GM12891 (cell line): ENCODE results near the gene DAP3.
"Not testable (repeated sequence)": the region's sequence is repeated elsewhere in the genome, so short reads cannot be mapped to it uniquely, and the experiment has no call there.

ENCODE experiments used
- DNase-seq: peaks from one replicate; pipeline ENCODE4 v3.0.0; 2011; ENCODE audit warnings: low spot score; ENCODE audit not compliant: insufficient read length
- FAIRE-seq: peaks from 2 replicates; lab custom pipeline; 2011; peaks lifted over from hg19 to GRCh38; lab: Jason Lieb, UNC
- PAX5 ChIP-seq: IDR thresholded peaks from 2 replicates; pipeline ENCODE4 v1.6.1; 2011; ENCODE audit warnings: low read length, moderate library complexity, mild to moderate bottlenecking; ENCODE audit not compliant: insufficient read depth, severe bottlenecking
- POLR2A ChIP-seq: IDR thresholded peaks from 2 replicates; pipeline ENCODE4 v1.6.1; 2011; ENCODE audit warnings: low read depth, low read length, control low read depth
- POLR2AphosphoS5 ChIP-seq: IDR thresholded peaks from 2 replicates; pipeline ENCODE4 v1.6.1; 2011; ENCODE audit warnings: low read depth, low read length, control low read depth
- POU2F2 ChIP-seq: IDR thresholded peaks from 2 replicates; pipeline ENCODE4 v1.6.1; 2011; ENCODE audit warnings: low read depth, mild to moderate bottlenecking, control low read depth, low read length, moderate library complexity
- SPI1 ChIP-seq: IDR thresholded peaks from 2 replicates; pipeline ENCODE4 v1.6.1; 2011; ENCODE audit warnings: low read depth, low read length, control low read depth
- TAF1 ChIP-seq: IDR thresholded peaks from 2 replicates; pipeline ENCODE4 v1.6.1; 2011; ENCODE audit warnings: low read depth, low read length, control low read depth

Gene DAP3

GRCh38 chr1:155725142-155725541 is 36.3 kb downstream of the DAP3 start:
- no peak for DNase-seq
- no peak for TF ChIP-seq PAX5
- no peak for TF ChIP-seq SPI1
- TF ChIP-seq POU2F2 = no peak
- TF ChIP-seq TAF1 = no peak
- TF ChIP-seq POLR2A = no peak
- no peak for TF ChIP-seq POLR2AphosphoS5
- FAIRE-seq = no peak

GRCh38 chr1:155729031-155729898 is 40.4 kb downstream of the DAP3 start:
- FAIRE-seq (peak; percentile 38), DNase-seq (no peak)
- TF ChIP-seq POU2F2 (no peak), SPI1 (no peak), TAF1 (no peak), PAX5 (no peak), POLR2A (no peak)

- no peak for FAIRE-seq
- TF ChIP-seq POLR2AphosphoS5 = no peak
- no peak for TF ChIP-seq POLR2A
- TF ChIP-seq PAX5 = no peak
- TF ChIP-seq TAF1 = no peak
- no peak for TF ChIP-seq POU2F2
- DNase-seq = no peak
These were observed 52.1 kb downstream of the DAP3 start for GRCh38 chr1:155740995-155741394.

- no peak for TF ChIP-seq POU2F2
- TF ChIP-seq TAF1 = no peak
- TF ChIP-seq POLR2A = no peak
- TF ChIP-seq PAX5 = no peak
- TF ChIP-seq SPI1 = no peak
- TF ChIP-seq POLR2AphosphoS5 = no peak
- FAIRE-seq (no peak), DNase-seq (no peak)
These were observed 53.0 kb downstream of the DAP3 start for GRCh38 chr1:155741908-155742307.

- no peak for TF ChIP-seq POU2F2
- TF ChIP-seq POLR2AphosphoS5 = no peak
- no peak for TF ChIP-seq POLR2A
- no peak for TF ChIP-seq SPI1
- TF ChIP-seq TAF1 = no peak
- no peak for TF ChIP-seq PAX5
- FAIRE-seq (no peak), DNase-seq (no peak)
These were observed 55.9 kb downstream of the DAP3 start for GRCh38 chr1:155744711-155745283.

GRCh38 chr1:155745284-155746228 is 56.7 kb downstream of the DAP3 start:
- FAIRE-seq (peak; percentile 99), DNase-seq (peak; percentile 56)
- TF ChIP-seq POLR2AphosphoS5 (peak; percentile 86), TAF1 (peak; percentile 65; the same call in 1 of the 2 replicates), POLR2A (peak; percentile 93), POU2F2 (peak; percentile 59; the same call in 1 of the 2 replicates), SPI1 (0 out of 2 replicates have a peak, but pooled peaks have one; percentile 9)

- FAIRE-seq, DNase-seq: not testable (repeated sequence)
These were observed 58.7 kb downstream of the DAP3 start for GRCh38 chr1:155747586-155747985.

- 0 out of 2 replicates have a peak, but pooled peaks have one; percentile 46 for TF ChIP-seq POLR2AphosphoS5
- not testable (repeated sequence) for DNase-seq, FAIRE-seq
These were observed 59.2 kb downstream of the DAP3 start for GRCh38 chr1:155748141-155748540.

- FAIRE-seq, DNase-seq: not testable (repeated sequence)
These were observed 70.1 kb downstream of the DAP3 start for GRCh38 chr1:155759017-155759416.
